ENCODE results near the gene RPP40. TPM values are rescaled to one million over a fixed set of nuclear protein-coding genes. Genes with fewer than 3 reads are reported as not detected.

The RPP40 gene
- total and polyA plus RNA-seq, 2 of the 8 experiments (the other 6 are each of a cell fraction or from before 2014, with no cell fraction given), result 7.0 to 15.7 TPM

DNA sequence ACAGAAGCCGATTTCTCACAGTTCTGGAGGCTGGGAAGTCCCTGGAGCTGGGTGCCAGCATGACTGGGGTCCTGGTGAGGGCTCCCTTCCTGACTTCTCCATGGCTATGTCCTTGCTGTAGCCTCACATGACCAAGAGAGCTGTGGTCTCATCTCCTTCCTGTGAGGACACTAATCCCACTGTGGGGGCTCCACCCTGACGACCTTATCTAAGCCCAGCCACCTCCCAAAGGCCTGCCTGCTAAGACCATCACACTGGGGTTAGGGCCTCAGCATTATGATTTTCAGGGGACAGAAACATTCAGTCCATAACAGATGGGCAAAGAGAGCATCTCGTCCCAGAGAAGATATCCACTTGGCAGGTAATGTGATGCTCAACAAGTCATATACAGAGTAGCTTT is 16.8 kb downstream of the RPP40 start:
- H2BK120ac ChIP-seq (replicated peaks; ENCODE audit: low read depth, low read length), result no peak overlapping the region
- no peak overlapping the region for H3K9ac ChIP-seq (replicated peaks in 1 of 4; ENCODE audit: extremely low read depth in 1 of 4, low read depth in 3 of 4, low read length in 3 of 4)
- H2BK15ac ChIP-seq (ENCODE audit: low read length), result no peak overlapping the region
- 74% methylated on average over 3 of the region's 3 CpGs; no CpG with 5 or more reads in 1 of the 2 experiments for WGBS, 2 experiments (ENCODE audit: extremely low coverage in 1 of 2, insufficient coverage in 1 of 2, insufficient read length in 1 of 2, insufficient replicate concordance in 2 of 2, low coverage in 1 of 2, low lambda C conversion rate in 2 of 2, missing lambda C conversion rate in 1 of 2)
- no peaks in the 10 kb centered on the region; a peak in 1 of 4 replicates for H3K9me3 ChIP-seq (ENCODE audit: insufficient read depth in 2 of 2, low read depth in 1 of 2, low read length in 1 of 2)
- H3K14ac ChIP-seq (ENCODE audit: insufficient read length), result no peak overlapping the region
- H3K23me2 ChIP-seq (ENCODE audit: low read depth, low read length), result no peaks in the 10 kb centered on the region
- no peak overlapping the region for H4K5ac ChIP-seq (ENCODE audit: insufficient read length, low read depth, low read length)
- no peak overlapping the region for H2BK20ac ChIP-seq (ENCODE audit: low read length)
- H3K4me3 ChIP-seq (ENCODE audit: extremely low read depth in 1 of 4, insufficient read depth in 2 of 4, low read depth in 3 of 4, low read length in 4 of 4), result no peak overlapping the region
- DNase-seq (ENCODE audit: low read depth in 1 of 2, low spot score in 2 of 2) (no peak), FAIRE-seq (no peak)
- TF ChIP-seq POU5F1 (IDR thresholded peaks at IDR 0.05; ENCODE audit: low read depth, low read length) (no peak), MAFK (IDR thresholded peaks at IDR 0.05; ENCODE audit: low read depth, low read length) (no peak), GTF2F1 (IDR thresholded peaks at IDR 0.05; ENCODE audit: borderline replicate concordance, low read depth, low read length) (no peak)
- TF ChIP-seq, protein P1, sequence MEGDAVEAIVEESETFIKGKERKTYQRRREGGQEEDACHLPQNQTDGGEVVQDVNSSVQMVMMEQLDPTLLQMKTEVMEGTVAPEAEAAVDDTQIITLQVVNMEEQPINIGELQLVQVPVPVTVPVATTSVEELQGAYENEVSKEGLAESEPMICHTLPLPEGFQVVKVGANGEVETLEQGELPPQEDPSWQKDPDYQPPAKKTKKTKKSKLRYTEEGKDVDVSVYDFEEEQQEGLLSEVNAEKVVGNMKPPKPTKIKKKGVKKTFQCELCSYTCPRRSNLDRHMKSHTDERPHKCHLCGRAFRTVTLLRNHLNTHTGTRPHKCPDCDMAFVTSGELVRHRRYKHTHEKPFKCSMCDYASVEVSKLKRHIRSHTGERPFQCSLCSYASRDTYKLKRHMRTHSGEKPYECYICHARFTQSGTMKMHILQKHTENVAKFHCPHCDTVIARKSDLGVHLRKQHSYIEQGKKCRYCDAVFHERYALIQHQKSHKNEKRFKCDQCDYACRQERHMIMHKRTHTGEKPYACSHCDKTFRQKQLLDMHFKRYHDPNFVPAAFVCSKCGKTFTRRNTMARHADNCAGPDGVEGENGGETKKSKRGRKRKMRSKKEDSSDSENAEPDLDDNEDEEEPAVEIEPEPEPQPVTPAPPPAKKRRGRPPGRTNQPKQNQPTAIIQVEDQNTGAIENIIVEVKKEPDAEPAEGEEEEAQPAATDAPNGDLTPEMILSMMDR (IDR thresholded peaks at IDR 0.05; ENCODE audit: control extremely low read depth in 1 of 3, insufficient read depth in 1 of 3, low read depth in 1 of 3, low read length in 3 of 3), result no peak
- POLR2A ChIA-PET (ENCODE audit: partially characterized antibody), result interaction anchor here (1.0 kb wide), 1 partner anchor 13 kb away, joined by 3 read pairs; no protein-coding TSS in a partner anchor
- no peak overlapping the region for H2BK5ac ChIP-seq (ENCODE audit: low read depth, low read length)
- H4K91ac ChIP-seq (replicated peaks; ENCODE audit: insufficient read length, low read length), result no peak overlapping the region
- H3K27me3 ChIP-seq (replicated peaks in 1 of 4; ENCODE audit: control insufficient read depth in 3 of 4, extremely low read depth in 1 of 4, insufficient read depth in 3 of 4, low read length in 3 of 4), result no peaks in the 10 kb centered on the region
- H2BK12ac ChIP-seq (ENCODE audit: low read depth, low read length), result no peak overlapping the region
- H3K4me1 ChIP-seq (replicated peaks in 1 of 4; ENCODE audit: control insufficient read depth in 3 of 4, insufficient read depth in 4 of 4, low read length in 3 of 4), result no peaks in the 10 kb centered on the region
- H3K4me2 ChIP-seq (ENCODE audit: insufficient read depth in 1 of 2, low read depth in 2 of 2, low read length in 2 of 2), result no peak overlapping the region
- H3K79me1 ChIP-seq (ENCODE audit: low read depth, low read length), result no peaks in the 10 kb centered on the region
- H3K4ac ChIP-seq (replicated peaks; ENCODE audit: insufficient read length, low read depth, low read length), result no peak overlapping the region
- no peaks in the 10 kb centered on the region for H4K20me1 ChIP-seq (replicated peaks in 1 of 2; ENCODE audit: control insufficient read depth in 1 of 2, insufficient read depth in 2 of 2, low read length in 2 of 2)
- no peak overlapping the region for H3K27ac ChIP-seq (ENCODE audit: low read depth, low read length)
- no peak overlapping the region for H3K23ac ChIP-seq (ENCODE audit: insufficient read length)
- CTCF ChIA-PET (ENCODE audit: partially characterized antibody), result interaction anchor here (0.5 to 1.1 kb wide), 4 partner anchors 12 to 245 kb away, joined by 3 to 4 read pairs (median 3); no protein-coding TSS in a partner anchor
- no peaks in the 10 kb centered on the region for H3K79me2 ChIP-seq (ENCODE audit: control insufficient read depth in 1 of 2, insufficient read depth in 2 of 2, low read length in 2 of 2)
- no peak overlapping the region for H2AK5ac ChIP-seq (ENCODE audit: low read depth, low read length)
- H4K8ac ChIP-seq (ENCODE audit: extremely low read depth, insufficient read depth, low read length), result no peak overlapping the region
- H3K56ac ChIP-seq (replicated peaks; ENCODE audit: insufficient read length, low read depth, low read length), result no peak overlapping the region
- H3K18ac ChIP-seq (ENCODE audit: extremely low read depth, low read length), result no peak overlapping the region
- no peaks in the 10 kb centered on the region for H3K36me3 ChIP-seq (ENCODE audit: control insufficient read depth in 2 of 4, insufficient read depth in 4 of 4, low read length in 3 of 4)
- no peak overlapping the region for H2AFZ ChIP-seq (ENCODE audit: low read length)
